Hematopoietic multipotent progenitor cell treated with erythropoietin and hydrocortisone succinate and interleukin-3 and kit ligand, for 4 days (in vitro differentiated cells): ENCODE measurements around the gene KIF26B.
"Not testable (repeated sequence)": the region's sequence is repeated elsewhere in the genome, so short reads cannot be mapped to it uniquely, and the experiment has no call there.

Source experiments
- DNase-seq: peaks from one replicate; pipeline ENCODE4 v3.0.0-alpha.2; 2015

KIF26B gene

GRCh38 chr1:245154429-245155271, at the start of gene KIF26B:
Gene KIF26B (plus strand): TSS chr1:245154985. CDS start chr1:245155425, 440 bp downstream.
- peak; percentile 65 for DNase-seq

GRCh38 chr1:245105042-245105441, 49.7 kb upstream of the KIF26B start:
- no peak for DNase-seq

GRCh38 chr1:245105815-245106410, 48.9 kb upstream of the KIF26B start:
- DNase-seq, result no peak

GRCh38 chr1:245107776-245108114, 47.0 kb upstream of the KIF26B start:
- DNase-seq, result no peak

GRCh38 chr1:245108246-245108645, 46.5 kb upstream of the KIF26B start:
- DNase-seq, result no peak

- DNase-seq, result no peak
Observed at GRCh38 chr1:245108909-245109308, 45.9 kb upstream of the KIF26B start.

- no peak for DNase-seq
Observed at GRCh38 chr1:245110406-245110805, 44.4 kb upstream of the KIF26B start.

- no peak for DNase-seq
Observed at GRCh38 chr1:245111073-245111472, 43.7 kb upstream of the KIF26B start.

GRCh38 chr1:245113649-245114048, 41.1 kb upstream of the KIF26B start:
- DNase-seq, result no peak

- no peak for DNase-seq
Observed at GRCh38 chr1:245116131-245116530, 38.7 kb upstream of the KIF26B start.

GRCh38 chr1:245116751-245117150, 38.0 kb upstream of the KIF26B start:
- DNase-seq, result no peak

- DNase-seq, result no peak
Observed at GRCh38 chr1:245118066-245118465, 36.7 kb upstream of the KIF26B start.

- DNase-seq, result no peak
Observed at GRCh38 chr1:245118806-245119205, 36.0 kb upstream of the KIF26B start.

- DNase-seq, result no peak
Observed at GRCh38 chr1:245121523-245121922, 33.3 kb upstream of the KIF26B start.

- DNase-seq, result no peak
Observed at GRCh38 chr1:245124241-245124640, 30.5 kb upstream of the KIF26B start.

- DNase-seq, result no peak
Observed at GRCh38 chr1:245124644-245125043, 30.1 kb upstream of the KIF26B start.

- no peak for DNase-seq
Observed at GRCh38 chr1:245126530-245126929, 28.3 kb upstream of the KIF26B start.

GRCh38 chr1:245128381-245129101, 26.2 kb upstream of the KIF26B start:
- DNase-seq, result no peak

GRCh38 chr1:245129319-245130240, 25.2 kb upstream of the KIF26B start:
- no peak for DNase-seq

GRCh38 chr1:245130281-245131025, 24.3 kb upstream of the KIF26B start:
- DNase-seq, result not testable (repeated sequence)

GRCh38 chr1:245131026-245131393, 23.8 kb upstream of the KIF26B start:
- DNase-seq, result no peak

GRCh38 chr1:245132771-245133170, 22.0 kb upstream of the KIF26B start:
- DNase-seq, result no peak
